ENCODE data around the gene HS3ST4.

DNA sequence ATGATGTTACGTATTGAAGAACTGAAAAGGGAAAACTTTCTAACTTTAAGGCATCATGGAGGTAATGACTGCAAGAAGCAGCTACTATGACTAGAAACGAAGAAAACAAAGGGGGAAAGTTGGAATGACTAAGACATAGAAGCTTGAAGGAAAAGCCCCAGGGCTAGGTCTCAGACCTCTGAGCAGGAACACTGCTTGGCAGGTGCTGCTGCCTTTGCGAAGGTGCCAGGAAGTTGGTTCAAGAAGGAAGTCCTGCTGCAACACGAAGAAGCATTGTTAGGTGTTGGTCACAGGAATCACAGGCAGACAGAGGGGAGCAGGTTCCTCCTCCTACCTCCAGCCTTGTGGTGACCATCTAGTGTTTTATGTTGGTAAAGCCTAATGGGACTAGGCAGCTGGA is 48.1 kb upstream of the HS3ST4 start:
- TF ChIP-seq, protein P1, sequence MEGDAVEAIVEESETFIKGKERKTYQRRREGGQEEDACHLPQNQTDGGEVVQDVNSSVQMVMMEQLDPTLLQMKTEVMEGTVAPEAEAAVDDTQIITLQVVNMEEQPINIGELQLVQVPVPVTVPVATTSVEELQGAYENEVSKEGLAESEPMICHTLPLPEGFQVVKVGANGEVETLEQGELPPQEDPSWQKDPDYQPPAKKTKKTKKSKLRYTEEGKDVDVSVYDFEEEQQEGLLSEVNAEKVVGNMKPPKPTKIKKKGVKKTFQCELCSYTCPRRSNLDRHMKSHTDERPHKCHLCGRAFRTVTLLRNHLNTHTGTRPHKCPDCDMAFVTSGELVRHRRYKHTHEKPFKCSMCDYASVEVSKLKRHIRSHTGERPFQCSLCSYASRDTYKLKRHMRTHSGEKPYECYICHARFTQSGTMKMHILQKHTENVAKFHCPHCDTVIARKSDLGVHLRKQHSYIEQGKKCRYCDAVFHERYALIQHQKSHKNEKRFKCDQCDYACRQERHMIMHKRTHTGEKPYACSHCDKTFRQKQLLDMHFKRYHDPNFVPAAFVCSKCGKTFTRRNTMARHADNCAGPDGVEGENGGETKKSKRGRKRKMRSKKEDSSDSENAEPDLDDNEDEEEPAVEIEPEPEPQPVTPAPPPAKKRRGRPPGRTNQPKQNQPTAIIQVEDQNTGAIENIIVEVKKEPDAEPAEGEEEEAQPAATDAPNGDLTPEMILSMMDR (IDR thresholded peaks at IDR 0.05) = no peak
- TF ChIP-seq POLR2A (IDR thresholded peaks at IDR 0.05) = no peak
